Dendritic cell treated with granulocyte-macrophage colony-stimulating factor and Interleukin-4, amounts not matched to agents 40 ng/mL and 50 ng/mL, for 4 days (primary cell): ENCODE data around the gene FZD10.

Source experiments
- H3K27ac Mint-ChIP-seq: one replicate; pipeline ENCODE4 v1.8.0; 2022; ENCODE audit warnings: mild to moderate bottlenecking, mixed read lengths
- H3K27me3 Mint-ChIP-seq: one replicate; pipeline ENCODE4 v1.8.0; 2022; ENCODE audit warnings: mild to moderate bottlenecking, mixed read lengths
- H3K36me3 Mint-ChIP-seq: one replicate; pipeline ENCODE4 v1.8.0; 2022; ENCODE audit warnings: low read depth, mixed read lengths
- H3K4me1 Mint-ChIP-seq: one replicate; pipeline ENCODE4 v1.8.0; 2022; ENCODE audit warnings: low read depth, mixed read lengths
- H3K4me3 Mint-ChIP-seq: one replicate; pipeline ENCODE4 v1.8.0; 2022; ENCODE audit warnings: mild to moderate bottlenecking, moderate library complexity, mixed read lengths
- H3K9me3 Mint-ChIP-seq: one replicate; pipeline ENCODE4 v1.8.0; 2022; ENCODE audit warnings: mixed read lengths
- intact Hi-C: fragments of 100-400 bp; cut with micrococcal nuclease; formaldehyde crosslinking; loops from one replicate; pipeline ENCODE4 v1.15.0; 2022

FZD10 gene

GRCh38 chr12:130139567-130140421 lies 22.5 kb upstream of the FZD10 start:
- no peaks in the 10 kb centered on the region for H3K36me3 Mint-ChIP-seq
- H3K27ac Mint-ChIP-seq, result no peak overlapping the region
- no peak overlapping the region for H3K4me3 Mint-ChIP-seq
- no peaks in the 10 kb centered on the region for H3K27me3 Mint-ChIP-seq
- intact Hi-C loops, result no loop called here
- H3K4me1 Mint-ChIP-seq, result no peaks in the 10 kb centered on the region
- peaks cover 9% of the 10 kb centered on the region for H3K9me3 Mint-ChIP-seq

- no peak overlapping the region for H3K4me3 Mint-ChIP-seq
- no peaks in the 10 kb centered on the region for H3K27me3 Mint-ChIP-seq
- intact Hi-C loops, result no loop called here
- H3K27ac Mint-ChIP-seq, result no peak overlapping the region
- H3K4me1 Mint-ChIP-seq, result no peaks in the 10 kb centered on the region
- no peaks in the 10 kb centered on the region for H3K9me3 Mint-ChIP-seq
- no peaks in the 10 kb centered on the region for H3K36me3 Mint-ChIP-seq
Observed at GRCh38 chr12:130141105-130141504, 21.2 kb upstream of the FZD10 start.

GRCh38 chr12:130141901-130142683 lies 20.2 kb upstream of the FZD10 start:
- intact Hi-C loops, result no loop called here
- Mint-ChIP-seq H3K4me1 (no peaks in the 10 kb centered on the region), H3K27ac (no peak overlapping the region), H3K9me3 (no peaks in the 10 kb centered on the region), H3K4me3 (no peak overlapping the region), H3K36me3 (no peaks in the 10 kb centered on the region), H3K27me3 (no peaks in the 10 kb centered on the region)

- H3K4me1 Mint-ChIP-seq, result no peaks in the 10 kb centered on the region
- H3K27me3 Mint-ChIP-seq, result no peaks in the 10 kb centered on the region
- intact Hi-C loops, result no loop called here
- H3K4me3 Mint-ChIP-seq, result no peak overlapping the region
- H3K9me3 Mint-ChIP-seq, result no peaks in the 10 kb centered on the region
- no peak overlapping the region for H3K27ac Mint-ChIP-seq
- H3K36me3 Mint-ChIP-seq, result no peaks in the 10 kb centered on the region
Observed at GRCh38 chr12:130142736-130143135, 19.5 kb upstream of the FZD10 start.

GRCh38 chr12:130143136-130143535 lies 19.1 kb upstream of the FZD10 start:
- intact Hi-C loops, result no loop called here
- H3K36me3 Mint-ChIP-seq, result no peaks in the 10 kb centered on the region
- H3K27ac Mint-ChIP-seq, result no peak overlapping the region
- H3K27me3 Mint-ChIP-seq, result no peaks in the 10 kb centered on the region
- H3K4me1 Mint-ChIP-seq, result no peaks in the 10 kb centered on the region
- no peaks in the 10 kb centered on the region for H3K9me3 Mint-ChIP-seq
- no peak overlapping the region for H3K4me3 Mint-ChIP-seq

- H3K27ac Mint-ChIP-seq, result no peak overlapping the region
- H3K36me3 Mint-ChIP-seq, result no peaks in the 10 kb centered on the region
- no peaks in the 10 kb centered on the region for H3K9me3 Mint-ChIP-seq
- H3K4me1 Mint-ChIP-seq, result no peaks in the 10 kb centered on the region
- H3K27me3 Mint-ChIP-seq, result no peaks in the 10 kb centered on the region
- intact Hi-C loops, result no loop called here
- H3K4me3 Mint-ChIP-seq, result no peak overlapping the region
Observed at GRCh38 chr12:130144256-130144655, 18.0 kb upstream of the FZD10 start.

GRCh38 chr12:130145731-130146130 lies 16.5 kb upstream of the FZD10 start:
- no peak overlapping the region for H3K4me3 Mint-ChIP-seq
- no peaks in the 10 kb centered on the region for H3K36me3 Mint-ChIP-seq
- H3K9me3 Mint-ChIP-seq, result no peaks in the 10 kb centered on the region
- H3K4me1 Mint-ChIP-seq, result no peaks in the 10 kb centered on the region
- no peak overlapping the region for H3K27ac Mint-ChIP-seq
- H3K27me3 Mint-ChIP-seq, result no peaks in the 10 kb centered on the region
- intact Hi-C loops, result no loop called here

GRCh38 chr12:130146176-130146931 lies 15.9 kb upstream of the FZD10 start:
- Mint-ChIP-seq H3K27ac (no peak overlapping the region), H3K4me1 (no peaks in the 10 kb centered on the region), H3K4me3 (no peak overlapping the region), H3K9me3 (no peaks in the 10 kb centered on the region), H3K27me3 (no peaks in the 10 kb centered on the region), H3K36me3 (no peaks in the 10 kb centered on the region)
- intact Hi-C loops, result no loop called here

- no peaks in the 10 kb centered on the region for H3K9me3 Mint-ChIP-seq
- intact Hi-C loops, result no loop called here
- no peaks in the 10 kb centered on the region for H3K36me3 Mint-ChIP-seq
- no peak overlapping the region for H3K4me3 Mint-ChIP-seq
- H3K4me1 Mint-ChIP-seq, result no peaks in the 10 kb centered on the region
- no peak overlapping the region for H3K27ac Mint-ChIP-seq
- no peaks in the 10 kb centered on the region for H3K27me3 Mint-ChIP-seq
Observed at GRCh38 chr12:130147875-130148596, 14.2 kb upstream of the FZD10 start.

GRCh38 chr12:130151846-130152245 lies 10.4 kb upstream of the FZD10 start:
- no peaks in the 10 kb centered on the region for H3K36me3 Mint-ChIP-seq
- no peaks in the 10 kb centered on the region for H3K4me1 Mint-ChIP-seq
- intact Hi-C loops, result no loop called here
- no peak overlapping the region for H3K4me3 Mint-ChIP-seq
- no peaks in the 10 kb centered on the region for H3K9me3 Mint-ChIP-seq
- no peak overlapping the region for H3K27ac Mint-ChIP-seq
- H3K27me3 Mint-ChIP-seq, result peaks cover 4% of the 10 kb centered on the region

GRCh38 chr12:130152386-130152785 lies 9.9 kb upstream of the FZD10 start:
- H3K36me3 Mint-ChIP-seq, result no peaks in the 10 kb centered on the region
- H3K9me3 Mint-ChIP-seq, result no peaks in the 10 kb centered on the region
- no peaks in the 10 kb centered on the region for H3K4me1 Mint-ChIP-seq
- H3K4me3 Mint-ChIP-seq, result no peak overlapping the region
- intact Hi-C loops, result no loop called here
- no peak overlapping the region for H3K27ac Mint-ChIP-seq
- H3K27me3 Mint-ChIP-seq, result peaks cover 7% of the 10 kb centered on the region

- H3K27ac Mint-ChIP-seq, result no peak overlapping the region
- intact Hi-C loops, result no loop called here
- no peaks in the 10 kb centered on the region for H3K36me3 Mint-ChIP-seq
- peaks cover 7% of the 10 kb centered on the region for H3K27me3 Mint-ChIP-seq
- no peaks in the 10 kb centered on the region for H3K4me1 Mint-ChIP-seq
- H3K4me3 Mint-ChIP-seq, result no peak overlapping the region
- H3K9me3 Mint-ChIP-seq, result no peaks in the 10 kb centered on the region
Observed at GRCh38 chr12:130153803-130154202, 8.5 kb upstream of the FZD10 start.

- no peaks in the 10 kb centered on the region for H3K9me3 Mint-ChIP-seq
- H3K27ac Mint-ChIP-seq, result no peak overlapping the region
- intact Hi-C loops, result no loop called here
- no peak overlapping the region for H3K4me3 Mint-ChIP-seq
- H3K4me1 Mint-ChIP-seq, result no peaks in the 10 kb centered on the region
- no peaks in the 10 kb centered on the region for H3K36me3 Mint-ChIP-seq
- H3K27me3 Mint-ChIP-seq, result peaks cover 7% of the 10 kb centered on the region
Observed at GRCh38 chr12:130154276-130155070, 7.8 kb upstream of the FZD10 start.
